HG03103 (cell line): ENCODE measurements around the gene CACTIN.
"Not testable (repeated sequence)": the region's sequence is repeated elsewhere in the genome, so short reads cannot be mapped to it uniquely, and the experiment has no call there.

Experiments
- ATAC-seq: cut with Tn5 transposase; IDR thresholded peaks from one replicate; pipeline ENCODE4 v1.9.1; 2021; ENCODE audit warnings: low read depth; ENCODE audit not compliant: unreplicated experiment

The CACTIN gene

DNA sequence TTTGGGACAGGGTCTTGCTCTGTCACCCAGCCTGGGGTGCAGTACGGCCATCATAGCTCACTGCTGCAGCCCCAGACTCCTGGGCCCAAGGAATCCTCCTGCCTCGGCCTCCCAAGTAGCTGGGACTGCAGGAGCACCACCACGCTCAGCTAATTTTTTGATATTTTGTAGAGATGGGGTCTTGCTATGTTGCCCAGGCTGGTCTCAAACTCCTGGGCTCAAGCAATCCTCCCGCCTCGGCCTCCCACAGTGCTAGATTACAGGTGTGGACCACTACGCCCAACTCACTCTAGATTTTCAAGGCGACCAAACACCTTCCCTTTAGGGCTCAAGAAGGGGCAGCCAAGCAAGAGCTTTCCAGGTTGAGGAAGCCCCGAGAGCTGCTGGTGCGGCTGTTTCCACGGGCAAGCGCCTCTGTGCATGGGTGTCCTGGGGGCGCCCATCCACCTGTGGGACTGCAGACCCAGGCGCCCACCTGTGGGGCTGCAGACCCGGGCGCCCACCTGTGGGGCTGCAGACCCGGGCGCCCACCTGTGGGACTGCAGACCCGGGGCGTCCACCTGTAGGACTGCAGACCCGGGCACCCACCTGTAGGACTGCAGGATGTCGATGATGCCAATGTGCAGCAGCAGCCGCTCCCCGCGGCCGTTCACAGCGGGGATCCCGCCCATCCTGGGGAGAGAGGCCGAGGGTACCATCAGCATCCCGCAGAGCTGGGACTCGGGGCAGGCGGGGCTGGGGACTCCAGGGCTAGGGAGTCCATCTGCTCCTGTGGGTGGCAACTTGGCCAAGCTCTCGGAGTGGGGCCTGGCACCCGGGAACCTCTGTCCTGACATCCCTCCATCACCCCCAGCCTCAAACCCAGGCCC lies 21.7 kb upstream of the CACTIN start:
- ATAC-seq: no peak

DNA sequence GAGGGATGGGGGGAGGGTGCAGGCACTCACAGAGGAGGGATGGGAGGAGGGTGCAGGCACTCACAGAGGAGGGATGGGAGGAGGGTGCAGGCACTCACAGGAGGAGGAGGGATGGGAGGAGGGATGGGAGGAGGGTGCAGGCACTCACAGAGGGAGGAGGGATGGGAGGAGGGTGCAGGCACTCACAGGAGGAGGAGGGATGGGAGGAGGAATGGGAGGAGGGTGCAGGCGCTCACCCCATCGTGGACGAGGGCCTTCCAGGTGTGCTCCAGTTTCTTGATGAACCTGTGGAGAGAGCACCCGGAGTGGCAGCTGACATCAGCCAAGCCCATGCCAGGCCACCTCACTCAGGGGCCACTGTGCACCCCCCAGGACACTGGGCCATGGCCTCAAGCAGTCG lies 20.5 kb upstream of the CACTIN start:
- not testable (repeated sequence) for ATAC-seq

DNA sequence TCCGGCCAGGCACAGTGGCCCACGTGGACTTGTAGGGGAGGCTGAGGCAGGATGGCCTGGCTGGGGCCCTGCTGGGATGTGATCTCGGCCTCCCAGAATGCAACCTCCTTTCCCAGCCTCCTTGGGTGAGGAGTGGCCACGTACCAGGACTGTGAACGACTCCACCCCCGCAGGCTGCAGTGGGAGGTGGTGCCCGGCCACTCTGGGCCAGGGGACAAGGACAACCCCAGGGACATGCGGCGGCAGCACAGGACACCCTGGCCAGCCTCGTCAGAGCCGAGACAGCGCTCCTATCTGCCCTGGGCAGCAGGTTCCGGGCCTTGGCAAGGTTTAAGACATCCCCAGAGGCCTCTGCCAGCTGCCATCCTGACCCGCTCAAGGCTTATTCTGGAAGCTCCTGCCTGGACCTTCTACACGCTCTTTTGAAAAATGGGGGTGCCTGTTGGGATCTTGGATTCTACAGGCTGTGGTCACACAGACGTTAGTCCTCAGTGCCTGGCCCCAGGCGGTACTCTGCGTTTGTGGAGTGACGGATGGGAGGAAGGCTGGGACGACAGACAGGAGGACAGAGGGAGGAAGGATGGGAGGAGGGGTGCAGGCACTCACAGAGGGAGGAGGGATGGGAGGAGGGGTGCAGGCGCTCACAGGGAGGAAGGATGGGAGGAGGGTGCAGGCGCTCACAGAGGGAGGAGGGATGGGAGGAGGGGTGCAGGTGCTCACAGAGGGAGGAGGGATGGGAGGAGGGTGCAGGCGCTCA lies 19.9 kb upstream of the CACTIN start:
- ATAC-seq: no peak

DNA sequence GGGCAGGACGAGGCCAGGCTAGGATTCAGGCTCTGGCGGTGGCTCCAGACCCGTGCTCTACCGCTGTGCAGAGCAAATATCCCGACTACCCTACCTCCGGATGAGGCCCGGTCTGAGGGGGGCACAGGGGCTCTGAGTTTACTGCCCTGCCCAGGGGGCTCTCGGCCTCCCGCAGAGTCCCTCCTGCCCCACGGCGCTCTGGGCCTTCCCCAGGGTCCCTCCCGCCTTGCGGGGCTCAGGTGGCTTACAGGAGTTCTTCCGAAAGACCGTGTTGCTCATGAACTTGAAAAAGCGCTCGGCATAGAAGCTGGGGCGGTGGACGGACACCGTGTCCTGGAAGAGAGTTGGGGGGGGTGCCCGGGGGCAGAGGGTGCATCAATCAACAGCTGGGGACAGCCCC lies 19.1 kb upstream of the CACTIN start:
- ATAC-seq: no peak

DNA sequence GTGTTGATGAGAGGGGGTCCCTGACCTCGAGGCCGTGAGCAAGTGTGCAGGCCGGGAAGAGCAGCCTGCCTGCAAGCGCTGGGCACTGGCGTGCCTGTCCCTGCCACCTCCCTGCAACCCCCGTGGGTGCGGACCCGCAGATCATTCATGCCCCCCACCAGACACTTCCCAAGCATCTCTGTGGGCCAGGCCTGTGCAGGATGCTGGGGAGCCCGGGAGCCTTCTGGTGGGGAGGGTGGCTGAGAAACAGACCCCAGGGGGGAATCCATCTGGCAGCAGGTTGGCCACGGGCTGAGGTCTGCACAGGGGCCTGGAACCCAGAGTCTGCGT lies 18.4 kb upstream of the CACTIN start:
- ATAC-seq: no peak

DNA sequence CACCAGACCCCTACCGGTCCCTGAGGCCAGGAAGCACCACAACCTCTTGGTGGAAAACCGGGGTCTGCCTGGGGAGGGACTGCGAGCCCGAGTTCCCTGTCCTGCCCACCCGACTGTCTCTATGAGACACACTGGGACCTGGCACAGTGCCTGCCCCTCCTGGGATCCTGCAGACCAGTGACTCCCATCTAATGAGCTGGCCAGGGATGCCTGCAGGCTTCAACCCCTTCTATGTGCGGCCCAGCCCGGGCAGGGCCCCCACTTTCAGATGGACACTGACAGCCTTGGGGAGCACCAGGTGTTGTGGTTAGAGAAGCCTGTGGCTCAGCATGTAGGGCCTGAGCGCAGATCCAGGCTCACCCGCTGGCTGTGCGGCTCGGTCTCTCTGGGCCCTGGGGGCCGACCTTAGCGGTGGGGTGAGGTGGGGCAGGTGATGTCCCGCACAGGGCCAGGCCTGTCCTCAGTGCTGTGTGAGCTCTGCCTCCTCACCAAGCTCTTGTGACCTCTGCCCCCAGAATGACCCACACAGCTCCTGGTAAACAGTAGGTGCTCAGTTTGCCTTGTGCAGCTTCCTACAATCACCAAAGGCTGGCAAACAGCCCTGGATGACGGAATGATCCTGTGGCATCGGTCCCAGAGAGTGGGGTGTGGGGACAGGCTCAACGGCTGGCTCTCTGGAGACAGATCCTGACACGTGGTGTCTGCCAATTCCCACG lies 17.9 kb upstream of the CACTIN start:
- ATAC-seq: no peak

DNA sequence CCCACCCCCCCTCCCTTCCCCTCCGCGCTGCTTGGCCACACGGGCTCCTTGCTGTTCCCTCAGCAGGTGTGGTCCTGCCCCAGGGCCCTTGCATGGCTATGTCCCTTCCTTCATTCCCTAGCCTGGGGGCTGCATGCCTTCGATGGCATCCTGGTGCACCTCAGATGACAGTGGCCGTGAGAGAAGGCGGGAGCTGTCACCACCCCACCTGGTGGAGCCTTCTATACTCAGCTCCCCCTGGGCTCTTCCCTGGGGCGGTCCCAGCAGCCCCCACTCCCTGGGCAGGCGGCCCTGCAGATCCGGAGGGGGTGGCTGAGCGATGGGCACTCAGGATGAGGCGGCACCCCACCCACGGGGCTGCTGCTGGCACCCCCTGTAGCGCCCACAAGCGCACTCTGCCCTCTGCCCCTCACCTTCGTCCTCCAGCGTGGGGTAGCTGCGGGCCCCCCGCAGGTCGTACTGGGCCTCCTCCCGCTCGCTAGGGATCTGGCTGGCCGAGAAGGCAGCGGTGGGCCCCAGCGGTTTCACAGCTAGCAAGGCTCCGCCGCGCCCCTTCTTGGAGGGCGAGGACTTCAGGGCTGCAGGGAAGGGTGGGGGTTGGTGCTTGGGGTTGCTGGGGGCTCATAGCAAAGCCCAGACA lies 17.2 kb upstream of the CACTIN start:
- ATAC-seq: no peak

DNA sequence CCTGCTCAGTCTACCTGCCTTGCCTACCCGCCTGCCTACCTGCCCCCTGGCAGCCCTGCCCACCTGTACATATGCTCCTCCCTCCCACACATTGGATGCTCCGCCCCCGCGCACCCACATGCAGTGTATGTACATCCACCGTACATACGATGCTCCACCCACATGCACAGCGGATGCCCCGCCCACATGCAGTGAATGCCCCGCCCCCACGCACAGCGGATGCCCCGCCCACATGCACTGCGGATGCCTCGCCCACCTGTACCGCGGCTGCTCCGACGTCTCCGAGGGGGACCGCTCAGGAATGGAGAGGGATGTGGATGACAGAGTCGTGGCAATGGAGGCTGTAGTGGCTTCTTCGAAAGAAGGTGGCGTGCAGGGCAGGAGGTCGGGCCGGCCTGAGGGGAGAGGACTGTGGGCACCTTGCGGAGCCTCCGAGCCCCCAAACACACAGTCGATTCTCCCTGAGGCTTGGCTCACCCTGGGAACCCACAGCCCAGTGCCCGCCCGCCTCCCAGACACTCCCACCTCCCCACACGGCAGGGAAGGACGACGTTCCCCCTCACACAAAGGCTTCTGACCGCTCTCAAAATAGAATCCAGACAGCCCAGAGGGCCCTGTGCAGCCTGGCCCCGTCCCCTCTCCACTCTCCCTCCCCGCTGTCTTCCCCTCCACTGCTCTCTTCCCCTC lies 16.5 kb upstream of the CACTIN start:
- no peak for ATAC-seq

DNA sequence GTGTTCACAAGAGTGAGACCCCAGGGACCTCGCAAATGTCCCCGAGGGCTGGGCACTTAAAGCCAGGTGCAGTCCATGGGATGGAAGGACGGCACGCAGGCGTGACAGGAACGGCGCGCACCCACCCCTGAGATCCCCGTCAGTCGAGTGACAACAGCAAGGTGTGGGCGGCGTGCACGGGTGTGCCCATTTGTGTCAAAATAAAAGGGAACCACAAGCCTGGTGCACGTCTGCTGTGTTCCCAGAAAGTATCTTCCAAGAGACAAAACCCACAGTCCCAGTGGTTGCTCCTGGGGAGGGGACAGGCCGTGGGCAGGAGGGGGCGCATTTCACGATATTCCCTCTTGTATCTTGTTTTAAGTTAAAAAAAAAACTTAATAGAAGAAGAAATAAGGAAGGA lies 15.7 kb upstream of the CACTIN start:
- no peak for ATAC-seq

DNA sequence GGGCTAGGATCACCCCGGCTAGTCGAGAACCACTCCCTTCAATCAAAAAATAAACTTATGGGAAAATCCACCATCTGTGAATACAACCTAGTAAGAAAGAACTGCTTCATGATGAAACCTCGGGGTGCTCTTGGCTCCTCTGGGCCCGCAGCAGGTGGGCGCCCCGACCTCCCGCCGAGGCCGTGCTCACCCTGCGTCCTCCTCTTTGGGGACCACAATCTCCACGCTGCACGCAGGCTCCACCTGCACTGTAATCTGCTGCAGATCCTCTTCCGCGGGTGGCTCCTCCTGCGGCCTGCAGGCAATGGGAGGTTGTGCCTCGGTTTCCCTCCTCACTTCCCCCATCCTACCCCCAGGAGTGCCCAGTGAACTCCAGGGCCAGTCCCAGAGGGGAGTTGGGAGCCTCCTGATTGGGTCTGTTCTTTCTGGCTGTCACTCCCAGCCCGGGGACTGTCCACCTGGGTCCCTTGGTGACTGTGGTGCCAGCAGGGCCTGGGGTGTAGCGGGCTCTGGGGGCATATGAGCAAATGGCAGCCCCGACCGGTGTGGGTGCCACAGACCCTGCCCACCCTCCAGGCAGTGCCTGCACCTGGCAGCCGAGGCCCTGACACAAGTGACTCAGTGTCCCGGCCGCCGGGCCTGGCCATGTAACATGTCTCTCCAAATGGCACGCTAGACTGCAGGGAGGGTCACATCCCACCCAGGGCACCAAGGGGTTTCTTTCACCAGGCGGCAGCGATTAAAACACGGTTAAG lies 15.1 kb upstream of the CACTIN start:
- ATAC-seq: no peak

DNA sequence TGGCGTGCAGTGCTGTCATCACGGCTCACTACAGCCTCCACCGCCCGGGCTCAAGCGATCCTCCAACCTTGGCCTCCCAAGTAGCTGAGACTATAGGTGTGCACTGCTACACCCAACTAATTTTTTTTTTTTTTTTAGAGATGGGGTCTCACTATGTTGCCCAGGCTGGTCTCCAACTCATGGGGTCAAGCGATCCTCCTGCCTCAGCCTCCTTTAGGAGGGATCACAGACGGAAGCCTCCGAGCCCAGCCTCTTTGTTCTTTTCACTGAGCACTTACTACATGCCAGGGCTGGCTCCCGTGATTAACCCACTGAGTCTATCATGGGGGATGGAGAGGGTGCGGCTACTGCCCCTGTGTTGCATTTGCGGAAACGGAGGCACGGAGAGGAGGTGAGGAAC lies 12.9 kb upstream of the CACTIN start:
- no peak for ATAC-seq

DNA sequence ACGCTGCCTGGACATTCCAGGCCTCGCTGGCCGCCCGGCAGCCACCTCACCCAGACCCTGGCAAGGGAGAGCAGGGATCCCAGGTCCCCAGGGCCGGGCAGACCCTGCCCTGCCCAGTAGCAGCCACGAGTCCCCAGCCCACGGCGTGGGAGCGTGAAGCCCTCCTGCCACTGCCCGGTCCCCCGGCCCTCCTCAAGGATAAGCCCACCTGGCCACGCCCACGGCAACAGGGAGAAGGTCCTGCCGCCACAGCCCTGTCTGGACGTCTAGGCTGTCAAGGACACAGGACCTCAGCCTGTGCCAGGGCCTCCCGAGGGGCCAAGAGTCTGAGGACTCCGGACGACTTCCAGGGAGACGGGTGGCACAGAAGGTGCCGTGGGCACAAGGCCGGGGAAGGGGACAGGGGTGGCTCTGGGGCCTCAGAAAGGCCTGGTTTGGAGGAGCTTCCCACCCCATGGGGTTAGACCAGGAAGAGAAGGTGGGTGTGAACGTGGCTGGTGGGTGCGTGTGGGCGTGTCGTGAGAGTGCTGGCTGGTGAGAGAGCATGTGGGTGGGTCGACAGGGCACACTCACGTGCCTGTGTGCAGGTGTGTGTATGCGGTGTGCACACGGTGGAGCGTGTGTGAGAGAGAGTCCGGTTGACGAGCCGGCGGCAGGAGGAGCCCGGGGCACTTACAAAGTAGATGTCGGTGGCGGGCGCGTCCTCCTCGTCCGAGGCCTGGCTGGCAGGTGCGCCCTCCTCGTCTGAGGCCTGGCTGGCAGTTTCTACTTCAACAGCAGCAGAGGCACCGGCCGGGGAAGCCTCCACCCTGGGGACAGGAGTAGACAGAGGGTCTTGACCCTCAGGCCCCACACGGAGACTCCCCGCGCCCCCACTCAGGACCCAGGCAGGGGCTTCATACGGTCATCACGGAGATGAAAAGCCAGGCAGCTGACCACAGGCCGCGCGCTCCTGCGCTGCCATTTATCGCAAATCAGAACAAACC lies 11.9 kb upstream of the CACTIN start:
- no peak for ATAC-seq

DNA sequence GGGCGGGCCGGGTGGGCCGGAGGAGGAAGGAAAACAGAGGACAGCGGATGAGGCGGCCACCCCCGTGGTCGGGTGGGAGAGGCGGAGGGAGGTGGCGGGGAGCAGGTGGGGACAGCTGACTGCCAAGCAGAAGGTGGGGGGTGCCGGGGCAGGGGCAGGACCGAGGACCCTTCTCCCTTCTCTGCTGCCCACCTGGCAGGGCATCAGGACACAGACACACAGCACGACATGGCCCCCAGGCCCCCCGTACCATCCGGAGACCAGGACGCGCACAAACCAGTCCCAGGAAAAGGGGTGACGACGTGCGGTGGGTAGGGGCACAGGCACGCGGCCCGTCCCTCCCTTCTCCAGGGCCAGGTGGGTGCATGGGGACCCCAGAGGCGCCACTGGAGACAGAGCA lies 11.0 kb upstream of the CACTIN start:
- no peak for ATAC-seq

DNA sequence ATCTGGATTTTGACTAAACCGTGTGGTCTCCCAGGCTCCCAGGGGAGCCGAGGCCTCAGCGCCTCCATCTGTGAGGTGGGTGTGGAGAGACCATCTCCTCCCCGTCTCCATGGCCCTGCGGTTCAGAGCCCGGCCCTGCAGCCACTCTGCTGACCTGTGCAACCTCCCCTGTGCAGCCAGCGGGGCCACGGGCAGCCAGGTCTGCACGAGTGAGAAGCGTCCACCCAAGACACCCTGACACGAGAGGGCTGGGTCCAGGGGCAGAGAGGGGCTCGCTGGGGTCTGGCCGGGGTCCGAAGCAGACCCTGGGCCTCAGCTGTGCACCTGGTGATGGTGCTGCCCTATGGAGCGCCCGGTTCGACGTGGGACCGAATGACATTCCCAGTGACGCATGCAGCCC lies 10.4 kb upstream of the CACTIN start:
- ATAC-seq: no peak

DNA sequence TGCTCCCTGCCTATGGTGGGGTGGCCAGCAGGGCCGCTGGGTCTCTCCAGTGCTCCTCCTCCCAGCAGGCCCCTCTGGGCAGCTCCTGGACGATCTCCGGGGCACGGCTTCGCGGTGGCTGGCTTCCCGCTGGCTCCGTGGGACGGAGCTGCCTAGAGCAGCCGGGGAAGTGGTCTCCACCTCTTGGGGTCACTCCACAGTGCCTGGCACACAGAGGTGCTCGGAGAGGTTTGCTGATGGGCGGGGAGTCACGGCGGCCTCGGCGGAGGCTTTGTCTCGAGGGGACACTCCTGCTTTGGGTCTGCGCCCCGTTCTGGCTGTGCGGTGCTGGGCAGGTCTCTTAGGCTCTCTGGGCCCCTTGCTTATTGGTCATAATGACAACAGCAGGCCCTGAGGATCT lies 9.9 kb upstream of the CACTIN start:
- ATAC-seq: no peak

DNA sequence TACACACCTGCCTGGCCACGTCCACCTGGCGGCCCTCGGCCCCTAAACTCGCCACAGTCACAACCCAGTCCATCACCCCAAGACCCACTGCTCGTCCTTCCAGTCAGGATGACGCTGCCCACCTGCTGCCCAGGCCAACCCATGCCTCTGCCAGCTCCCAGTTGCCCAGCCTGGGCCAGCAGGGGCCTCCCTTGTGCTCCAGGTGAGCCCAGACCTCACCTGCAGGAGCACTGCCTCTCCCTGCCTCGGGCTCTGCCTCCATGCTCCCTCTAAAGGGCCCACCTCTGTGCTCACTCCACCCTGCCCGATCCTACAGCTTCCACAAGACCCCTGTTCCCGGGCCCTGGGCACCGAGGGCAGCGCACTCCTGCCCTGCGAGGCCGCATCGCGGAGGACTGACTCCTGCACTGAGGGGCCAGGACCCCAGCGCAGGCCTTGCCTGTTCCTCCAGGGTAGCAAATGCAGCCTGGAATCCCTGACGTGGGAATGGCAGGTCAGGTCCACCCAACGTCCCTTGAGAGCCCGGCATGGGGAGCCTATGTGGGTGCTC lies 8.0 kb upstream of the CACTIN start:
- ATAC-seq: no peak

DNA sequence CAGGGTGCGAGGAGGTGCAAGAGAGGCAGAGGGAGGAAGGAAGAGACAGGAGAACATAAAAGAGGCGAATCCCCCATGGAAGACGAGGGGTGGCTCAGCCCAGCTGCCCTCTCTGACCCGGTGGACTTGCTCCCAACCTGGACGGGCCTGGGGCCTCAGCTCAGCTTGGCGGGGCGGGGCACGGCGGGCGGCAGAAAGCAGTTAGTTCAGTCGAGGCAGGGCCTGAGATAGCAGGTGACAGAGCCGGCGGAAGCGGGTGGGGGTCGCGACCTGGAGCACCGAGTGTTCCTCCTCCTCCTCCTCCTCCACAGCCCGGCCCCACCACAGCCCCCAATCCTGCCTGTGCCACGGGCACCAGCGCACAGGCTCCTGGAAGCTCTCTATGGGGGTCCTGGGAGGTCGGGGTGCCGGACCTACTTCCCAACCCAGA lies 7.0 kb upstream of the CACTIN start:
- no peak for ATAC-seq
